MCF 10A (cell line): ENCODE data around the gene UBE3C. TPM values are rescaled to one million over a fixed set of nuclear protein-coding genes. Genes with fewer than 3 reads are reported as not detected.

Source experiments
- BruUV-seq: library from RNA; stranded (reverse); fragments of 400-500 nt; replicated peaks from 2 replicates; lab custom pipeline; 2021; lab: Mats Ljungman, UMichigan
- CTCF ChIA-PET: fragments of 300-600 bp; sonication (Branson Sonifier 250); formaldehyde crosslinking; extraction: SDS; loops from one replicate; lab custom pipeline; 2021; ENCODE audit warnings: antibody characterized with exemption, inconsistent platforms; lab: Yijun Ruan, JAX
- POLR2A ChIA-PET: fragments of 300-600, 350-650 bp; sonication (Branson Sonifier 250); formaldehyde crosslinking; extraction: SDS; loops from one replicate; lab custom pipeline; 2020; ENCODE audit warnings: antibody characterized with exemption, inconsistent platforms; lab: Yijun Ruan, JAX
- DNase-seq: peaks from one replicate; pipeline ENCODE4 v3.0.0-alpha.2; 2018; ENCODE audit not compliant: unreplicated experiment
- H3K27ac Mint-ChIP-seq: one replicate; pipeline ENCODE4 v1.8.0; 2022; ENCODE audit warnings: mild to moderate bottlenecking, low read depth, mixed read lengths; ENCODE audit not compliant: unreplicated experiment
- H3K27me3 Mint-ChIP-seq: one replicate; pipeline ENCODE4 v1.8.0; 2022; ENCODE audit warnings: mixed read lengths; ENCODE audit not compliant: insufficient read depth, unreplicated experiment
- H3K36me3 Mint-ChIP-seq: one replicate; pipeline ENCODE4 v1.8.0; 2022; ENCODE audit warnings: mild to moderate bottlenecking, moderate library complexity, mixed read lengths; ENCODE audit not compliant: insufficient read depth, unreplicated experiment
- H3K4me1 Mint-ChIP-seq: one replicate; pipeline ENCODE4 v1.8.0; 2022; ENCODE audit warnings: mixed read lengths; ENCODE audit not compliant: insufficient read depth, unreplicated experiment
- H3K4me3 Mint-ChIP-seq: one replicate; pipeline ENCODE4 v1.8.0; 2022; ENCODE audit warnings: mild to moderate bottlenecking, moderate library complexity, mixed read lengths; ENCODE audit not compliant: unreplicated experiment
- H3K9me3 Mint-ChIP-seq: one replicate; pipeline ENCODE4 v1.8.0; 2022; ENCODE audit warnings: mixed read lengths; ENCODE audit not compliant: unreplicated experiment
- intact Hi-C: fragments of 100-400 bp; cut with micrococcal nuclease; formaldehyde crosslinking; loops from 2 replicates; pipeline ENCODE4 v1.14.1; 2022
- total RNA-seq: library from RNA; stranded (reverse); gene quantifications from 2 replicates; pipeline ENCODE4 v1.2.3, GENCODE V29; 2022
- TF ChIP-seq, protein P1 (sequence below): fragments of 200-600 bp; IDR thresholded peaks from one replicate; pipeline ENCODE4 v1.8.0; 2022; ENCODE audit warnings: antibody characterized with exemption, mild to moderate bottlenecking; ENCODE audit not compliant: unreplicated experiment

The UBE3C gene
- total RNA-seq, 1 experiment from 2014 or later, result 72.8 TPM

DNA sequence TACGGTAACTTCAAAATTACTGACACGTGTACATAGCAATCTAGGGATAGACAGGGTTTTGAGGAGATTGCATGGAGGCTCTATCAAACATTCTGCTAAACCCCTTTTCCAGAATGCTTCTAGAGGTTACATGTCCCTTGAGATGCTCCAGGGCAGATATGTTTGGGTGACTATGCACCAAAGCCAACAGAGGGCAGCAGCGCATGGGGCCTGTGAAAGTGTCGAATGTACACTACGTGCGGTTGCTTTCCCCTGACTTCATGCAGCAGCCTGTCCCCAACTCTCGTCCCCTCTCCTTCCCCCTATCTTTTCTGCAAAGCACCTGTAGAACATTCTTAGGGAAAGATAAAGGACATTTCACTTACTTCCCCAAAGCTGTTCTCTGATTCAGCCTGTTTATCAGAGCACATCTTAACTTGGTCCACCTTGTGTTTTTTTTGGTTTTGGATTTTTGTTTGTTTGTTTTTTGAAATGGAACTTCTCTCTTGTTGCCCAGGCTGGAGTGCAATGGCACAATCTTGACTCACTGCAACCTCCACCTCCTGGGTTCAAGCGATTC lies 90.2 kb downstream of the UBE3C start:
- no peak overlapping the region for H3K27ac Mint-ChIP-seq
- BruUV-seq, result no TSS peak
- H3K9me3 Mint-ChIP-seq, result no peaks in the 10 kb centered on the region
- CTCF ChIA-PET, result interaction anchor here (0.8 to 1.1 kb wide), 4 partner anchors 10 to 110 kb away, joined by 3 to 5 read pairs (median 3); no protein-coding TSS in a partner anchor
- TF ChIP-seq, protein P1, sequence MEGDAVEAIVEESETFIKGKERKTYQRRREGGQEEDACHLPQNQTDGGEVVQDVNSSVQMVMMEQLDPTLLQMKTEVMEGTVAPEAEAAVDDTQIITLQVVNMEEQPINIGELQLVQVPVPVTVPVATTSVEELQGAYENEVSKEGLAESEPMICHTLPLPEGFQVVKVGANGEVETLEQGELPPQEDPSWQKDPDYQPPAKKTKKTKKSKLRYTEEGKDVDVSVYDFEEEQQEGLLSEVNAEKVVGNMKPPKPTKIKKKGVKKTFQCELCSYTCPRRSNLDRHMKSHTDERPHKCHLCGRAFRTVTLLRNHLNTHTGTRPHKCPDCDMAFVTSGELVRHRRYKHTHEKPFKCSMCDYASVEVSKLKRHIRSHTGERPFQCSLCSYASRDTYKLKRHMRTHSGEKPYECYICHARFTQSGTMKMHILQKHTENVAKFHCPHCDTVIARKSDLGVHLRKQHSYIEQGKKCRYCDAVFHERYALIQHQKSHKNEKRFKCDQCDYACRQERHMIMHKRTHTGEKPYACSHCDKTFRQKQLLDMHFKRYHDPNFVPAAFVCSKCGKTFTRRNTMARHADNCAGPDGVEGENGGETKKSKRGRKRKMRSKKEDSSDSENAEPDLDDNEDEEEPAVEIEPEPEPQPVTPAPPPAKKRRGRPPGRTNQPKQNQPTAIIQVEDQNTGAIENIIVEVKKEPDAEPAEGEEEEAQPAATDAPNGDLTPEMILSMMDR, result no peak
- peaks cover 87% of the 10 kb centered on the region for H3K36me3 Mint-ChIP-seq
- no peak overlapping the region for H3K4me3 Mint-ChIP-seq
- H3K4me1 Mint-ChIP-seq, result peaks cover 5% of the 10 kb centered on the region
- peak; percentile 42 for DNase-seq
- no peaks in the 10 kb centered on the region for H3K27me3 Mint-ChIP-seq
- intact Hi-C loops, result loop anchor here (1.0 to 10.0 kb wide), 3 partner anchors 111 to 254 kb away; no protein-coding TSS in a partner anchor
- POLR2A ChIA-PET, result no interaction called here

DNA sequence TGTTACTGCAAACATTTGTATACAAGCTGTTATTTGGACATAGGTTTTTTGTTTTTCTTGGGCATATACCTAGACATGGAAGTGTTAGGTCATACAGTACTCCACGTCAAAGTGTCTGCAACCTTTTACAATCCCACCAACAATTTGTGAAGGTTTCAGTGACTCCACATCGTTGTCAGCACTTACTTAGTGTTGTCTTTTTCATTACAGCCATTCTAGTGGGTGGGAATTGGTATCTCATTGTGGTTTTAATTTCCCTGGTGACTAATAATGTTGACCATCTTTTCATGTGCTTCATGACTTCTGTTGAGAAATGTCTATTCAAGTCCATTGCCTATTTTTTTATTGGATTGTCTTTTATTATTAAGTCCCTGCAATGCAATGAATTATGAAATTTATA lies 95.0 kb downstream of the UBE3C start:
- H3K4me3 Mint-ChIP-seq, result no peak overlapping the region
- intact Hi-C loops, result no loop called here

DNA sequence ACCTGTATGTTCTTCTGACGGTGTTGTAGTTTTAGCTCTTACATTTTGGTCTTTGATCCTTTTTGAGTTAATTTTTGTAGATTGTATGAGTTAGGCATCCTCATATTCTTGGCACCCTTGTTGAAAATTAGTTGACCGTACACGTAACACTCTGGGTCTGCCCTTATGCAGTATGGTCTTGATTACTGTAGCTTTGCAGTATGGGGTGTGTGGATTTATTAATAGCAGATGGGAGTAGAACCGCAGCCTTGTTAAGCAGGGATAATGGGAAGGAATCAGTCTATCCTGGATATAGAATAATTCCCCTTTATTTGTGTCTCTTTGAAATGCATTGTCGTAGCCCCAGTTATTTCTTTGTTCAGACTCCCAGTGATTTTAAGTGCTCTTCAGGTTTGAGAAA lies 95.5 kb downstream of the UBE3C start:
- Mint-ChIP-seq H3K4me1 (peaks cover 18% of the 10 kb centered on the region), H3K4me3 (no peak overlapping the region), H3K9me3 (no peaks in the 10 kb centered on the region), H3K27ac (no peak overlapping the region), H3K27me3 (no peaks in the 10 kb centered on the region), H3K36me3 (peaks cover 88% of the 10 kb centered on the region)
- no peak for DNase-seq
- intact Hi-C loops, result no loop called here
- no TSS peak for BruUV-seq
- POLR2A ChIA-PET, result interaction anchor here (0.7 kb wide), 1 partner anchor 111 kb away, joined by 3 read pairs; no protein-coding TSS in a partner anchor
- TF ChIP-seq, protein P1, result no peak
- CTCF ChIA-PET, result interaction anchor here (0.7 to 4.2 kb wide), 4 partner anchors 13 to 1171 kb away, joined by 3 to 18 read pairs (median 4); no protein-coding TSS in a partner anchor

More for the DNA sequence above, 95.0 kb downstream of the UBE3C start:
- H3K27ac Mint-ChIP-seq, result no peak overlapping the region
- POLR2A ChIA-PET, result interaction anchor here (0.7 kb wide), 1 partner anchor 111 kb away, joined by 3 read pairs; no protein-coding TSS in a partner anchor
- no TSS peak for BruUV-seq
- no peaks in the 10 kb centered on the region for H3K27me3 Mint-ChIP-seq
- H3K36me3 Mint-ChIP-seq, result peaks cover 88% of the 10 kb centered on the region
- H3K9me3 Mint-ChIP-seq, result no peaks in the 10 kb centered on the region
- CTCF ChIA-PET, result interaction anchor here (0.6 to 4.2 kb wide), 4 partner anchors 13 to 1440 kb away, joined by 3 to 18 read pairs (median 4); no protein-coding TSS in a partner anchor
- H3K4me1 Mint-ChIP-seq, result peaks cover 18% of the 10 kb centered on the region
- peak; percentile 48 for DNase-seq
- TF ChIP-seq, protein P1, result no peak

DNA sequence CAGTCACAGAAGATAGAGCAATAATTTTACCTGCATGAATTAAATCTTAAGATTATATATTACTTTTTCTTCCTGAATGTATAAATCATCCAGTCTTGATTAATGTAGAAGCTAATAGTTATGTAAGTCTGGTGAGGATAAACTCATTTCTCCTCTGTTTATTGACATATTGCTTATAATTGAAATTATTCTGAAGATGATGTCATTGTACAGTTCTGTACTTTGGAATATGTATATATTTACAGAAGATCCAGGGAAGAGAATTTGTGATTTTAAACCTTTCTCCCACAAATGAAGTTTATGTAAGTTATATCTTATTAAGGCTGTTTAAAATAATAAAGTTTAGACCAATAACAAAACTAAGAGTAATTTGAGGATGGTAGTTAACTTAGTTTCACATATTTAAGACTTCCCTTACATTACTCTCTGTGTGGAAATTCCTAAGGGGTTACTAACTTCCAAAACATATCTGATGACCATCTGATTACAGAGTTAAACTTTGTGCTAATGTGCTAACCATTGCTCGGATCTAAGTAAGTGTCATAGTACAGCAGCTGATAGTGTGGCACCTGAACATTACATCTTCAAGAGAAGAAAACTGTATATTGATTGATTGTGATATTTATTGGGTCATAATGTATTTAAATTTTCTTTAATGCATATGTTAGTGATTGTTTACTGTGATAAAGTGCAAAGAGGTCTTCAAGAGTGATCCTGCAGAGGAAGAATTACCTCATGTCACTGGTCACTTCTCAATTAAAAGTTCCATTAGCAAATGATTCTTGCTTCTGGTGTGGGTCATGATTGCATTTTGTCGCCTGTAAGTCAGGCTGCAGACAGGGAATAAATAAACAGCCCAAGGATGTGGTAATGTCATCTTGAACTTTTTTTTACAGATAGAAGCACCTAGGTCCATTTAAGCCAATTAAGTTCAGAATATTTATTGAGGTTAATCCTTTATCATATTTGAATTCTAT lies 96.9 kb downstream of the UBE3C start:
- no TSS peak for BruUV-seq
- Mint-ChIP-seq H3K36me3 (peaks cover 79% of the 10 kb centered on the region), H3K9me3 (no peaks in the 10 kb centered on the region), H3K27ac (no peak overlapping the region), H3K27me3 (no peaks in the 10 kb centered on the region), H3K4me3 (no peak overlapping the region), H3K4me1 (peaks cover 18% of the 10 kb centered on the region)
- intact Hi-C loops, result no loop called here
- ChIA-PET POLR2A (interaction anchor here (0.6 to 1.5 kb wide), 2 partner anchors 11 to 175 kb away, joined by 3 to 4 read pairs; no protein-coding TSS in a partner anchor), CTCF (interaction anchor here (0.6 to 4.2 kb wide), 3 partner anchors 13 to 39 kb away, joined by 3 to 37 read pairs (median 18); no protein-coding TSS in a partner anchor)
- TF ChIP-seq, protein P1, result no peak
- DNase-seq, result no peak
